Liver (tissue), 9 donors: ENCODE data around the gene TMEM135. TPM values are rescaled to one million over a fixed set of nuclear protein-coding genes. Genes with fewer than 3 reads are reported as not detected.
"Not testable (repeated sequence)": the region's sequence is repeated elsewhere in the genome, so short reads cannot be mapped to it uniquely, and the experiment has no call there.

Experiments used
- DNase-seq: peaks from one replicate; pipeline ENCODE4 v3.0.0-alpha.2; 2017; ENCODE audit warnings: low spot score
- H3K27ac ChIP-seq, 2 donors: one replicate each; pipeline ENCODE4 v1.7.0; 2013; ENCODE audit warnings: inconsistent platforms in 2 of 2, low read length in 2 of 2, control low read depth in 1 of 2, low read depth in 1 of 2, mild to moderate bottlenecking in 1 of 2
- H3K27me3 ChIP-seq, 4 donors: one replicate each; pipeline versions ENCODE4 v1.6.1 to v1.7.0; 2013; ENCODE audit warnings: low read length in 3 of 4, inconsistent platforms in 1 of 4, mild to moderate bottlenecking in 1 of 4, moderate library complexity in 1 of 4; ENCODE audit not compliant: control insufficient read depth in 4 of 4, insufficient read depth in 4 of 4
- H3K36me3 ChIP-seq, 4 donors: one replicate each; pipeline versions ENCODE4 v1.6.1 to v1.7.0; 2013; ENCODE audit warnings: low read length in 3 of 4, mild to moderate bottlenecking in 3 of 4, low read depth in 1 of 4, moderate library complexity in 1 of 4; ENCODE audit not compliant: control insufficient read depth in 4 of 4, insufficient read depth in 3 of 4
- H3K4me1 ChIP-seq, 4 donors: one replicate each; pipeline versions ENCODE4 v1.6.1 to v1.7.0; 2013; ENCODE audit warnings: low read length in 3 of 4, mild to moderate bottlenecking in 3 of 4, moderate library complexity in 1 of 4; ENCODE audit not compliant: control insufficient read depth in 4 of 4, insufficient read depth in 4 of 4
- H3K4me3 ChIP-seq, 3 donors: one replicate each; pipeline versions ENCODE4 v1.6.1 to v1.7.0; 2013; ENCODE audit warnings: low read length in 3 of 3, control low read depth in 1 of 3, low read depth in 1 of 3, mild to moderate bottlenecking in 1 of 3
- H3K9ac ChIP-seq, 2 donors: one replicate each; pipeline ENCODE4 v1.7.0; 2013; ENCODE audit warnings: low read length in 2 of 2, mild to moderate bottlenecking in 2 of 2, moderate library complexity in 2 of 2, control low read depth in 1 of 2, low read depth in 1 of 2
- H3K9me3 ChIP-seq, 4 donors: one replicate each; pipeline versions ENCODE4 v1.6.1 to v1.7.0; 2013; ENCODE audit warnings: low read length in 3 of 4; ENCODE audit not compliant: control insufficient read depth in 4 of 4
- CTCF ChIP-seq: fragments of 150-350 bp; IDR thresholded peaks from 2 replicates; pipeline ENCODE4 v1.5.1; 2017; ENCODE audit warnings: improper control_type of control experiment, low read depth, low read length; ENCODE audit not compliant: missing input control
- FOXA2 ChIP-seq: IDR thresholded peaks from 2 replicates; pipeline ENCODE4 v1.6.1; 2016; ENCODE audit warnings: antibody characterized with exemption
- HNF4G ChIP-seq: IDR thresholded peaks from 2 replicates; pipeline ENCODE4 v1.6.1; 2016; ENCODE audit warnings: antibody characterized with exemption
- MAX ChIP-seq: IDR thresholded peaks from 2 replicates; pipeline ENCODE4 v1.6.1; 2016; ENCODE audit warnings: antibody characterized with exemption
- NR2F2 ChIP-seq: IDR thresholded peaks from 2 replicates; pipeline ENCODE4 v1.6.1; 2016; ENCODE audit warnings: antibody characterized with exemption
- SP1 ChIP-seq: IDR thresholded peaks from 2 replicates; pipeline ENCODE4 v1.6.1; 2018; ENCODE audit warnings: antibody characterized with exemption, mild to moderate bottlenecking
- ZBTB33 ChIP-seq: IDR thresholded peaks from 2 replicates; pipeline ENCODE4 v1.6.1; 2016; ENCODE audit warnings: antibody characterized with exemption
- WGBS: extraction: QIAGEN DNeasy Blood & Tissue Kit; methylation state at CpG from one replicate; pipeline ENCODE4 v1.1.7; 2013; 5-methylcytosine and 5-hydroxymethylcytosine counted together
- polyA plus RNA-seq, 2 donors: library from polyadenylated mRNA; stranded (reverse) in 1 of 2; unstranded in 1 of 2; fragments of 200-250 nt in 1 of 2; fragments of >200 nt in 1 of 2; fragmentation: Nextera tagmentation in 1 of 2; extraction: Ambion mirVana in 1 of 2; gene quantifications; one replicate each; pipeline versions ENCODE4 v1.2.1 to v1.2.3, GENCODE V29; 2013 to 2015
- total RNA-seq, 2 donors: library from RNA; depleted of rRNA; stranded (reverse); fragments of >200 nt; gene quantifications; one replicate each; pipeline ENCODE4 v1.2.3, GENCODE V29; 2014
- donor health status: healthy.
- donor health status: healthy.
- donor health status: healthy.
- donor health status: healthy.
- donor health status: healthy.

Gene TMEM135
- total and polyA plus RNA-seq, 4 donors = 10.0 to 38.9 (median 23.5) TPM

- no peak for TF ChIP-seq CTCF
These were observed 106.5 kb downstream of the TMEM135 start (continued) for GRCh38 chr11:87144252-87144651.

- no peak overlapping the region for H3K9ac ChIP-seq
- H3K9me3 ChIP-seq = no peaks in the 10 kb centered on the region
- H3K4me1 ChIP-seq = peaks cover 0 to 1% (median 0%) of the 10 kb centered on the region in 4 donors
- H3K36me3 ChIP-seq = no peaks in the 10 kb centered on the region
- no peak for TF ChIP-seq CTCF
- TF ChIP-seq NR2F2 = no peak
- no peak for TF ChIP-seq ZBTB33
- TF ChIP-seq SP1 = no peak
- no peak for TF ChIP-seq FOXA2
- TF ChIP-seq MAX = no peak
- no peak overlapping the region for H3K4me3 ChIP-seq
- WGBS = 92% methylated on average over 2 of the region's 2 CpGs
- DNase-seq = no peak
- no peaks in the 10 kb centered on the region for H3K27me3 ChIP-seq
- no peak overlapping the region for H3K27ac ChIP-seq
These were observed 111.0 kb downstream of the TMEM135 start for GRCh38 chr11:87148749-87149148.

- 92% methylated on average over 7 of the region's 7 CpGs for WGBS
- H3K27ac ChIP-seq, H3K4me1 ChIP-seq, H3K9ac ChIP-seq, H3K36me3 ChIP-seq, DNase-seq, H3K27me3 ChIP-seq, H3K9me3 ChIP-seq, H3K4me3 ChIP-seq: not testable (repeated sequence)
These were observed 112.0 kb downstream of the TMEM135 start for GRCh38 chr11:87149782-87150181.

- no peaks in the 10 kb centered on the region for H3K36me3 ChIP-seq
- H3K27ac ChIP-seq = no peak overlapping the region
- no peak for DNase-seq
- H3K9me3 ChIP-seq = no peaks in the 10 kb centered on the region
- peaks cover 0 to 1% (median 0%) of the 10 kb centered on the region in 4 donors for H3K4me1 ChIP-seq
- H3K9ac ChIP-seq = no peak overlapping the region
- H3K27me3 ChIP-seq = no peaks in the 10 kb centered on the region
- no peak overlapping the region for H3K4me3 ChIP-seq
- 70% methylated on average over 1 of the region's 1 CpG for WGBS
- TF ChIP-seq SP1 (no peak), HNF4G (no peak), CTCF (no peak)
These were observed 113.2 kb downstream of the TMEM135 start for GRCh38 chr11:87150936-87151335.
